Measurements from ENCODE around the gene STX18.

The STX18 gene

DNA sequence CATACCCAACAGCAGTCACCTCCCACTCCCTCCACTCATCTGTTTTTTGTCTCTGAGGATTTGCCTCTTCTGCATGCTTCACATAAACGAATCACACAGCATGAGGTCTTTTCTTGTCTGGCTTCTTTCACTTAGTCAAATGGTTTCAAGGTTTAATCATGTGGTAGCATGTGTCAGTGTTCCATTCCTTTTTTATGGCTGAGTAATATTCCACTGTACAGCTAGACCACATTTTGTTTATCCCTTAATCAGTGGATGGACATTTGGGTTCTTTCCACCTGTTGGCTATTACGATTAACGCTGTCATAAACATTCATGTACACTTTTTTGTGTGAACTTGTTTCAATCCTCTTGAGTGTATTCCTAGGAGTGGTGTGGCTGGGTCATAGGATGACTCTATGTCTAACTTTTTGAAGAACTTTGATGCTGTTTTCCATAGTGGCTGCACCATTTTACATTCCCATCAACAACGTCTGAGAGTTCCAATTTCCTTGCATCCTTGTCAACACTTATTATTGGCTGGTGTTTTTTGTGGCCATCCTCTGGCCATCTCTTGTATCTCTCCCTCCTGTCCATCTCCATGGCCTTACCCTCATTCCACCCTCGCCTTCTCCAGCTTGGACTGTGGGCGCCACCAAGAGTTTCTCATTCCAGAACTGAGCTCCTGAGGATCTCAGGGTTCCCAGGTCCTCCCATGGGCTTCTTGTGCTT lies 167.3 kb downstream of the STX18 start:
- no peak for DNase-seq

Measured in NCI-H1694 treated with DMSO at 0.1 percent for 48 hours (cell line).